NCI-H2081 treated with DMSO at 0.1 percent for 48 hours (cell line): ENCODE data around the gene LGALS3BP.

Experiments used
- DNase-seq: peaks from one replicate; lab custom pipeline; 2025; lab: John Stamatoyannopoulos, UW

Gene LGALS3BP

GRCh38 chr17:78998311-78999055, 18.8 kb upstream of the LGALS3BP start:
- no peak for DNase-seq

DNA sequence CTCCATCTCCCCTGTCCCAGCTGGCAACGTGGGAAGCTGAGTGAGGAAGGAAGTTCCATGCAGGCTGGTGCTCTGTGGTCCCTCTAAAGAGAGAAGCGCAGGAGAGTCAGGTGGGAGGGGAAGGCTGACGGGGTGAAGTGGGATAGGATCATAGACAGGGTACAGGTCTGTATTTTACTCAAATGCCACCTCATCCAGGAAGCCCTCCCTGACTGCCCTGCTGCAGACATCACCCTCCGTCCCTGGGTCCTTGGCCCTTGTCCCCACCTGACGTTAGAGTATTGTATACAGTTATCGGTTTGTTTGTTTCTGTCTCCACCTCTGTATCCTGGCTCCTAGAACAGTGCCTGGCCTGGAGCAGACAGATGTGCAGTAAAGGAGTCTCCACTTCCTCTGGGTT, 18.2 kb upstream of the LGALS3BP start:
- DNase-seq = no peak

- no peak for DNase-seq
Measured at GRCh38 chr17:78997231-78997741, 17.6 kb upstream of the LGALS3BP start.

DNA sequence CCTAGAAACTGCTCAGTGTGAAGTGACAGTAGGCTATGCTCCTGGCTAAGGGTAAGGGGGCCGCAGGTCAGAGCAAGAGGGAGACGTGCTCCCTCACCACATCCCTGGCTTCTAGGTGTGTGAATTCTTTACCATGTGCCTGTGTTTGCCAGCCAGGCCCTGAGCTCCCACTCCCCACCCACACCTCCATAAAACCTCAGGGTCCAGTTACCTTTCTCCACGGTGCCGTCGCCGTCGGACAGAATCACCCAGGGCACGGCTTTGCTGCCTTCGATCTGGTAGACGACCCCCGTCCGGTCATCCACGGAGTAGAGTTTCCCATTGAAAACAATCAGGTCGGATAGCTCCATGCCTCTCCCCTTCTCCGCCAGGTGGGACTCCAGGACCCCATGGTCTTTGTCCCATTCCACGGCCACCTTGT, 17.1 kb upstream of the LGALS3BP start:
- DNase-seq = no peak

GRCh38 chr17:78995761-78996451, 16.2 kb upstream of the LGALS3BP start:
- no peak for DNase-seq

DNA sequence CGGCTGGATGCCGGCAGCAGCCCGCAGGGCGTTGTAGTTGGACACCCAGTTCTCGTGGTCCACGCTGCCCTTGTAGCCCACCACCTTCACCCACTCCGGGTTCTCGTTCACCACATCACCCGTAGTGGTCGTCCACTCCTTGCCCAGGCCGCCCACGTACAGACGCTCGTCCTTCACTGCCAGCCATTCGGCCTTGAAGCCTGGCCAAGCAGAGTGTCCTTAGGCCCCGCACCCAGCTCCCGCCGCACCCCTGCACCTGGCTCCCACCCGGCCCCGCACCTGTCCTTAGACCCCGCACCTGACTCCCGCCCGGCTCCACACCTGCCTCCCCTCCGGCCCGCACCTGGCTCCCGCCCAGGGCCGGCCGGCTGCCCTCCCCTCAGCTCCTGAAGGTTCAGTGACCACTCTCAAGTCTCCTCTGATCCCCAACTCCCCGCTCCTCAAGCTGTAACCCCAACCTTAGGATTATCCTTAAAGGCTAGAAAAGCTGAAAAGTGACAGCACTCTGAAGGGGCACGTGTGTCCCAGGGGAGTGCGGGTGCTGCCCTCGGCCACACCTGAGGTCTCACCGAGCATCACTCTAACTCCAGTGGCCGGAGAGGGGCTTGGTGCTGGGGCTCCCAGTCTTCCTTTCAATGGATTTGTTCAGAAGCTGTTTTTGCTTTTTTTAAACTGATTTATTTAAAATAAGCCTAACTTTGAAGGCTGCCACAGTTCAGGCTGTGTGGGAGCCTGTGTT, 15.5 kb upstream of the LGALS3BP start:
- DNase-seq = no peak

GRCh38 chr17:78993981-78994671, 14.4 kb upstream of the LGALS3BP start:
- DNase-seq = no peak

- DNase-seq = no peak
Measured at GRCh38 chr17:78993241-78993956, 13.7 kb upstream of the LGALS3BP start.

- no peak for DNase-seq
Measured at GRCh38 chr17:78992542-78993212, 13.0 kb upstream of the LGALS3BP start.

- DNase-seq = no peak
Measured at GRCh38 chr17:78991906-78992532, 12.3 kb upstream of the LGALS3BP start.

GRCh38 chr17:78991017-78991738, 11.5 kb upstream of the LGALS3BP start:
- no peak for DNase-seq

DNA sequence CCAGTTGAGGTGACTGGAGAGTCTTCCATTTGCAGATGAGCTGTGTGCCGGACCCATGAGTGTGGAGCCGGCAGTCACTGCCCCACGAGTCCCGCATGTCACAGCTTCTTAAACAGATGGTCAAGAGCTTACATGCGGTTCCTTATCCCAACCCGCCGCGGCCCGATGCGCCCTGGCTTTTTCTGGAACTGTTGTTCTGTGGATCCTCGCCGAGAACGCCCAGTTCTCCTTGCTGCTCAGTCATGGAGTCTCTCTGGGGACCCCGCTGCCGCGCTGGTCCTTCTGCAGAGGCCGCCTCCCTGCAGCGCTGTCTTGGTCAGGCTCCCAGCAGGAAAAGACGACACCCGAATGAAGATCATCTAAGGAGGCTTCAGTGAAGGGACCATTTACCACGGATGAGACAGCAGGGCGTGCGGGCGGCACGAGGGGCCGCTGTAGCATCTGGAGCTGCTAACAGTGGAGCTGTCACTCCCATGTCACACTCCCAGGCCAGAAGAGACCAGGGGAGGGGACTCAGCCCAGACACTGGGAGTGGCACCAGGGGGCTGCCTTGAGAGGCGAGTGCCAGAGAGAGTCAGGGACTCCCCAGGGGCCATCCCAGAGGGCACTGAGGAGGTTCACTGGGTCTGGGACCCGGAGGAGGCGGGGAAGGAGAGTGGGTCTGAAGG, 10.8 kb upstream of the LGALS3BP start:
- DNase-seq = no peak

- no peak for DNase-seq
Measured at GRCh38 chr17:78988152-78988551, 8.4 kb upstream of the LGALS3BP start.

DNA sequence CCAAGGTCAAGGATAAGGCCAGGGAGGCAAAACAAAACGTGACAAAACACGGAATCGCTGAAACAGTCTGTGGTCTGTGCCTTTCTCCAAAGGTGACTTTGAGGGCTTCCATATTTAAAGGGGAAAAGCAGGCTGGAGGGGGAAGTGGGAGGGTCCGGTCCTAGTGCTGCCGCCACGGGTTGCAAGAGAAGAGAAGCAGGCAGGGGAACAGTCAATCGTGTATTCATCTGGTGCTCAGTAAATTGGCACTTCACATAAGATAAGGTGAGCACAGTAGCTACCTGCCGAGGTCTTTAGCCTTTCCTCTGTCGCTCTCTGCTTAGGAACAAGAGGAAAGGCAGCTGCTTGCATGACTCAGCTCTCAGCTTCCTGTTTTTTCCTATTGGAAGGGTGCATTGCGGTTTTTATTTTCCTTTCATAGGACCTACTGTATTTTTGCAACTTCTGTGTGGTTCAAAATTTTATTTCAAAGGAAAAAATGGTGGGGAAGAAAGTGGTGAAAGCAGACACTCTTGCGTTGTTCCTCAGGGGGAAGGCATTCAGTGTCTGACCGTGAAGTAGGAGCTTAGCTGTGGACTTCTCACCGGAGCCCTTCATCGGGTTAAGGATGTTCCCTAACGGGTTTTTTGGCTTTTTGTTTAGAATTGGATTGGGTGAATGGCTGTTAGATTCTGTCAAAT, 7.1 kb upstream of the LGALS3BP start:
- DNase-seq = no peak

GRCh38 chr17:78986048-78986648, 6.4 kb upstream of the LGALS3BP start:
- no peak for DNase-seq

GRCh38 chr17:78985395-78985794, 5.7 kb upstream of the LGALS3BP start:
- DNase-seq = no peak

DNA sequence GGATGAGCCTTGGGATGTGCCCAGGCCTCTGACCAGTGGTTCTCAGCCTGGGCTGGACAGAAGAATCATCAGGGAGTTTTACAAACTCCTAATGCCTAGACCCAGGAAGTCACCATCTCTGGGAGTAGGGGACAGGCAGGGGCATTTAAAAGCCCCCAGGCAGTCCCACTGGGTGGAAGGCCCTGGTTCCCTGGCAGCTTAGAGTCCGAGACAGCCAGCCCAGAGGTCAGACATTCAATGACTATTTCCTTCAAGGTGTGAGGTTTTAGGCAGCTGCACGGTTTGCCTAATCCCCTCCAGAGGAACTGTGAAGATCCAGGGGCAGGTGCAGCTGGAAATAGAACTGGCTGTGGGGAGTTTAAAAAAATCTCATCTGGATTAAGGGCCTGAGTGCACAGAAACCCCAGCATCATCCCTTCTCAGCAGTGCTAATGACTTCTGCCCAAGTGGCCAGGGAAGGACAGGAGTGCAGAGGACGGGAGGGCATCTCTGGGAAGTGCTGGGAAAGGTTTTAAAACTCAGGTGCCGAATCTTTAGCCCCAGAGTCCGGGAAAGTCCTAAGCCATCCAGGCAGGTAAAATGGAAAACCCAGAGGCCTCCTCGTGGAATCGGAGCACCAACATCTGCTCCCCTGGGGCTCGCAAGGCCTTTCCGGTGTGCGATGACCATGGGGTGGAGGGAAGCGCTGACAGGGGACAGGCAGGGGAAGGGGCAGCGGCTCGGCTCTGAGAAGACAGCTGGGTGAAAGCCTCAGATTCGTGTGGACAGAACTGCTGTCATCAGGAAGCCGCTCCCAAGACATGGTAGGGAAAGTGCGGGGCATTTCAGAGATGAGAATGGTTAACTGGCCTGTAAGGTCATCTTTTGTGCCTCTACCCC, 1.5 kb upstream of the LGALS3BP start:
- DNase-seq = no peak
